AG09309 (cell line): ENCODE data around the gene PEAR1.
A peak's percentile ranks its signal among the peaks of the same experiment; 100 is the strongest.

Source experiments
- DNase-seq: peaks from one replicate; pipeline ENCODE4 v3.0.0-alpha.2; 2010; ENCODE audit warnings: low read depth
- H3K4me3 ChIP-seq: 2 replicates; pipeline ENCODE4 v1.5.1; 2011; ENCODE audit warnings: mild to moderate bottlenecking, low read depth, low read length, moderate library complexity; ENCODE audit not compliant: control insufficient read depth
- TF ChIP-seq, protein P1 (sequence below): IDR thresholded peaks from 2 replicates; pipeline ENCODE4 v1.5.1; 2011; ENCODE audit warnings: mild to moderate bottlenecking, low read depth, low read length, inconsistent platforms; ENCODE audit not compliant: insufficient read depth, control insufficient read depth; ENCODE audit errors: missing control alignments

Gene PEAR1

DNA sequence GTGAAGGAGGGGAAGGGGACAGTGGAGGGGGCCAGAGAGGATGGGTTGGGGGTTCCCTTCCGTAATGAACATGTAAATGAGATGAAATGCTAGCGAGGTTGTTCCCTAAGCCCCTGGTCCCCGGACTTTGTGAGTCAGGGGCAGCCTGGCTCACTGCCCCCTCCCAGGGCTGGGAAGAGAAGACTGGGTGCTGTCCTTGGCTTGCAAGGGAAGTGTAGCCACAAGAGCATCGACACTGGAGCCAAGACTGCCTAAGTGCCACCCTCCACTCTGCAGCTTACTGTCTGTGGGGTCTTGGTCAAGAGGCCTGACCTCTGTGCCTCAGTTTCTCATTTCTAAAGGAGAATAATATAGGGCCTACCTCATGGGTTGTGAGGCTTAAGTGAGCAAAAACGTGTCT is 483 bp downstream of the PEAR1 start:
- DNase-seq, result no peak
- H3K4me3 ChIP-seq, result no peak overlapping the region
- TF ChIP-seq, protein P1, sequence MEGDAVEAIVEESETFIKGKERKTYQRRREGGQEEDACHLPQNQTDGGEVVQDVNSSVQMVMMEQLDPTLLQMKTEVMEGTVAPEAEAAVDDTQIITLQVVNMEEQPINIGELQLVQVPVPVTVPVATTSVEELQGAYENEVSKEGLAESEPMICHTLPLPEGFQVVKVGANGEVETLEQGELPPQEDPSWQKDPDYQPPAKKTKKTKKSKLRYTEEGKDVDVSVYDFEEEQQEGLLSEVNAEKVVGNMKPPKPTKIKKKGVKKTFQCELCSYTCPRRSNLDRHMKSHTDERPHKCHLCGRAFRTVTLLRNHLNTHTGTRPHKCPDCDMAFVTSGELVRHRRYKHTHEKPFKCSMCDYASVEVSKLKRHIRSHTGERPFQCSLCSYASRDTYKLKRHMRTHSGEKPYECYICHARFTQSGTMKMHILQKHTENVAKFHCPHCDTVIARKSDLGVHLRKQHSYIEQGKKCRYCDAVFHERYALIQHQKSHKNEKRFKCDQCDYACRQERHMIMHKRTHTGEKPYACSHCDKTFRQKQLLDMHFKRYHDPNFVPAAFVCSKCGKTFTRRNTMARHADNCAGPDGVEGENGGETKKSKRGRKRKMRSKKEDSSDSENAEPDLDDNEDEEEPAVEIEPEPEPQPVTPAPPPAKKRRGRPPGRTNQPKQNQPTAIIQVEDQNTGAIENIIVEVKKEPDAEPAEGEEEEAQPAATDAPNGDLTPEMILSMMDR, result no peak

DNA sequence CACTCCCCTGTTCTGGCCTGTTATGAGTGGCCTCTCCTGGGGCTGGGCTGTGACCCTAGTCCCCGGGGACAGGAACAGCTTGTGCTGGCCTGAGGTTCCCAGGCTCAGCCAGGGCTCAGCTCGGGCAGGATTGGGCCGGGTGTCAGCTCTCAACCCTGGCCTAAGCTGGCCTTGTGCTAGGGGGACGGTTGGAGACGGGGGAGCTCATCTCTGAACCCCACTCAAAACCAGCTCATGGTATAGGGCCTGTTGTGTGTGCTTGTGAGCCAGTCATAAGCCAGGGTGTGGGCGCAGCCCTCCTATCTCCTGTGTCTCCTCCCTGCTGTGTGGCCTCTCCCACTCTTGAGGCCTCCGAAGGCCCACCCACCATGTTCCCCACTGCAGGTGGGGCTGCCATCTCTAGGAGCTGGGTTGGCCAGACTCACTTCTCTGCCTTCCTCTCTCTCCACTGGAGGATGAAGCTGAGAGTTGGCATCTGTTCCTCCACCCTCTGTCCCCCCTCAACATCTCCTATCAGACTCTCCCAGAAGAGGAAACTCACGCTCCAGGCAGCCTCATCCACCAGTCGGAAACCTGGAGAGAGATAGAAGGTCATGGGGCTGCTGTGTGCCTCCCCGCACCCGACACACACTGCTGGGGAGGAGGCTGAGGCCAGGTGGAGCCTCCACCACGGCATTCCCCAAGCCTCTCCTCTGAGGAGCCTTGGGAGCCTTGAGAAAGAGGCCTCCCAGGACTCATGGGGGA is 1.4 kb downstream of the PEAR1 start:
- DNase-seq, result no peak
- H3K4me3 ChIP-seq, result no peak overlapping the region
- TF ChIP-seq, protein P1, result no peak

DNA sequence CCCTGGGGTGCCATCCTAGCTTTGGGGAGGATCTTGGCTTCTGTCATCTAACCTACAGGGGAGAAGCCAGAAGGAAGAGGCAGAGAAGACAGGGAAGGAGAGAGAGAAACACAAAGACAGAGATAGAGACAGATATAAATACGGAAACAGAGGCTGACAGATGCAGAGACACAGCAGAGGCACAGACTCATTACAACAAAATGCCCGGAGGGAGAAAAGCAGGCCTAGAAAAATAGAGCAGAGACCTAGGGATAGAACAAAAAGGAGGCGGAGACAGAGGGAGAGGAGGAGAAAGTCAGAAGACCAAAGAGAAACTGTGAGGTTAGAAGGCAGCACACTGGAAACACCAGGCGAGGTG is 1.9 kb downstream of the PEAR1 start:
- DNase-seq, result no peak
- no peak overlapping the region for H3K4me3 ChIP-seq
- TF ChIP-seq, protein P1, result no peak

DNA sequence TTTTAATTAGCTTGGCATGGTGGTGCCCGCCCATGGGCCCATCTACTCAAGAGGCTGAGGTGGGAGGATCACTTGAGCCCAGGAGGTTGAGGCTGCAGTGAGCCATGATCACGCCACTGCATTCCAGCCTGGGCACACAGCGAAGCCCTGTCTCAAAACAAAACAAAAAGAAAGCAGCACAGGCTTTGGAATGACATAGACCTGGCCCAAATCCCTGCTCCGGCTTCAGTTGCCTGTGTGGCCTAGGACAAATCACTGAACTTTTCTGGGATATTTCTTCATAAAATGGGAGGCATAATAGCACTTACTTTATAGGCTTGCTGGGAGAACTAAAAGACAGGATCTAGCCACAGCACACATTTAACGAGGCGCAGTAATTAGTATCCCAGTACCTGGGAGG is 2.4 kb downstream of the PEAR1 start:
- TF ChIP-seq, protein P1, result no peak
- H3K4me3 ChIP-seq, result no peak overlapping the region
- no peak for DNase-seq

DNA sequence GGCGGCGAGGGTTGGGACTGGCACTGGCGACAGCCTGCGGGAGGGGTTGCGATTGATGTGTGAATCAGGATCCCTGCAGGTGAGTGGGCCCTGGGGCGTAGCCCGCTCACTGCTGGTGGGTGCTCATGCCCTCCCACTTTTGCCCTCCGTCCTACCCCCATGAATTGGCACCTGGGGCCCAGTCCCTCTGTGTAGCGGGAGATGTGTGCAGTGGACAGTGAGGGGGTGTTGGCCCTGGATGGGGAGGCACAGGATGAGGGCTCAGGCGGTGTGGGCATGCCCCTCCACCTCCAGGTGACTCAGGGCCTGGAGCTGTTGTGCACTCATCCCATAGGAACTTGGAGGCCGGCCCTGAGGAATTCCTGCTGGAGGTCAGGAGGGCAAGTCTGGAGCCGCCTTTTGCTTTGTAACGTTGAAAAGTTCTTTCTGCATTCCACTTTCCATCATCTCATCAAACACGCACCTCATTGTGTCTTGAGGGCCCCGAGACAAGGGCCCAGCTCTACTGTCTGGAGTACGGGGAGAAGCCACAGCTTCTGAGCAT is 3.0 kb downstream of the PEAR1 start:
- no peak overlapping the region for H3K4me3 ChIP-seq
- DNase-seq, result peak; percentile 43
- TF ChIP-seq, protein P1, result no peak

DNA sequence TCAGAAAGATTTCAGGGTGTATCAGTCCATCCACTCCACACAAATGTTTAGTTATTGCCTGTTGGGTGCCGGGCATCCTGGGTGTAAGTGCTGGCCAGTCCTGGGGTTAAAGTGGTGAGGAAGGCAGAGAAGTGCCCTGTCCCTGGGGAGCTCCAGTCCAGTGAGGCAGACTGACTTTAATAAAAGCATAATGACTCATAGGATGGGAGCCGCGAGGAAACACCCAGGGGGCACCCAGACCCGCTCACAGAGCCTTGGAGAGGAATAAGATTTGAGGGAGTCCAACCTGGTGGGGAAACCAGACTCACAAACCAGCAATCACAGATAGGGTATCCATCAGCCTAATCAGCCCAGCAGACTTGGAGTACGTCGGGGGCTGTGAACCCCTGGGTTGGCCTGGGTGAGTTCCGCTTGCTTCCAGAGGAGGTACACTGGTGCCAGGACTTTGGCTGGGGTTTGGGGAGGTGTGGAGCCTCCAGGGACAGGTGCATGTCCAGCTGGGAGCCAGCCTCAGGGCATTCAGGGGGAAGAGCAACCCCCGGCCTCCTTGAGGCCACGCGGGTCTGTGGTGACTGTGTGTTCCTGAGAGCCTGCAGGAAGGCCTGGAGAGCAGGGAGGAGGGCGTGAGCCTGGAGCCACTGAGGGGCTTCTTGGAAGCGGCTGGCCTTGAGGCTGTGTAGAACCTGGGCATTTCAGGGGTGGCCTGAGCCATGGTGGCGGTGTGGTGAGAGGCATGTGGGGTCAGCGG is 3.7 kb downstream of the PEAR1 start:
- TF ChIP-seq, protein P1, result no peak
- no peak for DNase-seq
- H3K4me3 ChIP-seq, result no peak overlapping the region
